ES-I3 (cell line): ENCODE results near the gene GULP1.
"Not testable (repeated sequence)": the region's sequence is repeated elsewhere in the genome, so short reads cannot be mapped to it uniquely, and the experiment has no call there.

Experiments used
- H3K36me3 ChIP-seq: 2 replicates; pipeline ENCODE4 v1.6.1; 2013; ENCODE audit warnings: mild to moderate bottlenecking, low read length, control low read depth, moderate library complexity; ENCODE audit not compliant: insufficient read depth
- H3K4me1 ChIP-seq: 2 replicates; pipeline ENCODE4 v1.6.1; 2013; ENCODE audit warnings: mild to moderate bottlenecking, control low read depth, low read length; ENCODE audit not compliant: insufficient read depth
- H3K9ac ChIP-seq: 2 replicates; pipeline ENCODE4 v1.6.1; 2013; ENCODE audit warnings: low read depth, mild to moderate bottlenecking, low read length, moderate library complexity
- H3K9me3 ChIP-seq: 2 replicates; pipeline ENCODE4 v1.6.1; 2013; ENCODE audit warnings: mild to moderate bottlenecking, low read length, moderate library complexity; ENCODE audit not compliant: control insufficient read depth, insufficient read depth

GULP1 gene

DNA sequence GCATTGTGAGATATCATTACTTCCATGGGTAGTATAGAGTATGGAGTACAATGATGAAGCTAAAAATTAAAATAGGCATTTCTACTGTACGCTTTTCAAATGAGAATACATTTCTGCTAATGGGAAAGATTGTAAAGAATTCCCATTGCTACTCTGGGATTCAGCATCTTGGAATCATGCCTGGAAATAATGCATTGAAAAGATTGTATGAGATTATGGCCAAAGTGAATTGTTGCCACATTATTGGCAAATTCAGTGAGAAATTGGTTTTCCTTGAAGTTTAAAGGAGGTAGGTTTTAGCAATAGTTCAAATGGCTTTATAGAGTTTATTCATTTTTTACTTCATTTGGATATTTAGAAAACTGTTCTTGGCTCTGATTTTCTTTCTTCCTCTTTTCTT, 157.9 kb downstream of the GULP1 start:
- H3K36me3 ChIP-seq: peaks cover 17% of the 10 kb centered on the region; the same call in 1 of the 2 replicates
- peaks cover 18% of the 10 kb centered on the region for H3K9me3 ChIP-seq
- no peaks in the 10 kb centered on the region for H3K4me1 ChIP-seq
- H3K9ac ChIP-seq: no peak overlapping the region

DNA sequence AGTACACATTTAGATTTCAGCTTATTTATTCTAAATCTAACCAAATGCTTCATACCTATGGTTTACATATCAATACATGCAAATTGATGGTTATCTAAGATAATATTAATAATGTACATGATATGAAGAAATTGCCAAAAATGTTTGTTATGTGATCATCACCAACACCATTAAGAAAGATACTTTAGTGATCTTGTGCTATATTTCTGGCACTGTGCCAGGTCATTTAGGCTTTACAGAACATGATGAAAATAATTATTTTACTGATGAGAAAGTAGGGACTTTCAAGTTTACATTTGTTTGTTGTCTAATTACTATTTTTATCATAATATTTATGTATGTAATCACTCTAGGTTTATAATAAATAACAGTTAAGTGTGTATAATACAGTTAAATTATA, 158.3 kb downstream of the GULP1 start:
- H3K4me1 ChIP-seq: no peaks in the 10 kb centered on the region
- H3K9ac ChIP-seq: no peak overlapping the region
- peaks cover 22% of the 10 kb centered on the region for H3K9me3 ChIP-seq
- H3K36me3 ChIP-seq: peaks cover 16% of the 10 kb centered on the region; the same call in 1 of the 2 replicates

DNA sequence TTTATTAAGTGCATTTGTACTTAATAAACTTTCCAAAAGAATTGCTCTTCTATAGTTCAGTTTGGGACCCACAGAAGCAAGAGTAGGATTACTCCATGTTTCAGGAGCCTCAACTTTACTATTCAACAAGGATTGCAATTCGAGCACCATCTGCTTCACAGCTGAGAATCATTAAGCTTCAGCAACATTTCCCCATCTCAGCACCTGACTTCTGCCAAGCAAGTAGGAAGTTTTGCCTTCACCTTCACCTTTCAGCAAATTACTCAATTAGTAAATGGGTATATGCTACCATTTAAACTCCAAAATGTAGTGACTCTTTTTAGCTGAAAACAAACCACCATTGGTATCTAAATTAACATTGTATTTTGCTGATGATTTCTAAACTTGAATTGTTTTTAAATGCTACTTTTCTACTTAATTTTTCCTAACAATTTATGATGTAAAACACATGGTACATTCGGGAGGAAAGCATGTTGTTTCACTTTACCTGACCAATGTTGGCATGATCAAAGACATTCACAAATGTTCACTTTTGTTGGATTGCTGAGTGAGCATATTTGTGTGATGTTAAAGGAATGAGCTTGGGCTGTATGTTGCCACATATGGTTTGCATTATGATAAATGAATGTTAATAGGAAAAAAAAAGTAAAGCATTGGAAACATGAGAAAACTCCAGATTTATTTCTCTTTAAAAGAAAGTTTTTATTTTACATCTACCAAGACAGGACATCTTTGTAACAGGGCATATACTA, 159.2 kb downstream of the GULP1 start:
- Histone ChIP-seq H3K9ac (no peak overlapping the region), H3K4me1 (no peaks in the 10 kb centered on the region; the same call in 1 of the 2 replicates), H3K9me3 (peaks cover 26% of the 10 kb centered on the region), H3K36me3 (peaks cover 14% of the 10 kb centered on the region; the same call in 1 of the 2 replicates)

DNA sequence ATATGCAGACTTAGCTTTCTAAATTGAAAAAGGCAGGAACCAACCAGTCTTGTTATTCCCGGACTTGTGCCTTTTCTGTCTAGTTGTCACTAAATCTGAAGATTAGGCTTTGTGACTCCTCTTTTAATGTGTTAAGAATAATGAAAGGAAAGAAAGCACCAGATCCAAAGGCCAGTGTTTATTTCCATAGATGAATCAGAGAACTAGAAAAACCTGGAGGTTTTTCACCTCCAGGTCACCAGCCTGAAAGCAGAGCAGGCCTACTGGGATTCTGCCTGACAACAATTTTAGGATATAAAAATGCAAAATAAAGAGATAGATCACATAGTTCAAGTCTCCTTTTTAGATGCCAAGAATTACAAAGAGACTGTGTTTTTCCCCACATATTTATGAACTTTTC, 160.4 kb downstream of the GULP1 start:
- H3K9me3 ChIP-seq: peaks cover 31% of the 10 kb centered on the region
- peaks cover 6% of the 10 kb centered on the region; the same call in 1 of the 2 replicates for H3K4me1 ChIP-seq
- no peak overlapping the region for H3K9ac ChIP-seq
- H3K36me3 ChIP-seq: peaks cover 16% of the 10 kb centered on the region; the same call in 1 of the 2 replicates

DNA sequence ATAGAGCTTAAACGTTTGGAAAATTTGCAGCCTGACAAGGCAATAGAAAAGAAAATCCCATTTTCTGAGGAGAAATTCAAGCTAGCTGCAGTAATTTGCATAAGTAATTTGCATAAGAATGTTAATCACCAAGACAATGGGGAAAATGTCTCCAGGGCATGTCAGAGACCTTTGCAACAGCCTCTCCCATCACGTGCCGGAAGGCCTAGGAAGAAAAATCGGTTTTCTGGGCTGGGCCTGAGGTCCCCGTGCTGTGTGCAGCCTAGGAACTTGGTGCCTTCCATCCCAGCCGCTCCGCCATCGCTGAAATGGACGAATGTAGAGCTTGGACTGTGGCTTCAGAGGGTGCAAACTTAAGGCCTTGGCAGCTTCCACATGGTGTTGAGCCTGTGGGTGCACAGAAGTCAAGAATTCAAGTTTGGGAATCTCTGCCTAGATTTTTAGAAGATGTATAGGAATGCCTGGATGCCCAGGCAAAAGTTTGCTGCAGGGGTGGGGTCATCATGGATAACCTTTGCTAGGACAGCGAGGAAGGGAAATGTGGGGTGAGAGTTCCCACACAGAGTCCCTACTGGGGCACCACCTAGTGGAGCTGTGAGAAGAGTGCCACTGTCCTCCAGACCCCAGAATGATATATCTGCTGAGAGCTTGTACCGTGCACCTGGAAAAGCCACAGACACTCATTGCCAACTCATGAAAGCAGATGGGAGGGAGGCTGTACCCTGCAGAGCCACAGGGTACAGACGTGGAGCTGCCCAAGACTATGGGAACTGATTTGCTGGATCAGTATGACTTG, 164.6 kb downstream of the GULP1 start:
- peaks cover 48% of the 10 kb centered on the region for H3K9me3 ChIP-seq
- H3K4me1 ChIP-seq: peaks cover 6% of the 10 kb centered on the region; the same call in 1 of the 2 replicates
- H3K36me3 ChIP-seq: peaks cover 16% of the 10 kb centered on the region
- H3K9ac ChIP-seq: no peak overlapping the region; the same call in 1 of the 2 replicates

DNA sequence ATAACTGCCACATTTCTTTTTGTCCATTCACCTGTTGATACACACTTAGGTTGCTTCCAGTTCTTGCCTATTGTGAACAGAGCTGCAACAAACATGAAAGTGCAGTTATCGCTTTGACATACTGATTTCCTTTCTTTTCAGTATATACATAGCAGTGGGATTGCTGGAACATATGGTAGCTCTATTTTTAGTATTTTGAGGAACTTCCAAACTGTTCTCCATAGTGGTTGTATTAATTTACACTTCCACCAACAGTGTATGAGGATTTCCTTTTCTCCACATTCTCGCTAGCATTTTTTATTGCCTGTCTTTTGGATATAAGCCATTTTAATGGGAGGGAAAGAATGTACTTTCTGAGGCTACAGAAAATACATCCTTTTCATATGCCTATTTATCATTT, 167.4 kb downstream of the GULP1 start:
- Histone ChIP-seq H3K9ac (no peak overlapping the region), H3K36me3 (peaks cover 7% of the 10 kb centered on the region), H3K4me1 (peaks cover 15% of the 10 kb centered on the region; the same call in 1 of the 2 replicates), H3K9me3 (peaks cover 39% of the 10 kb centered on the region)

DNA sequence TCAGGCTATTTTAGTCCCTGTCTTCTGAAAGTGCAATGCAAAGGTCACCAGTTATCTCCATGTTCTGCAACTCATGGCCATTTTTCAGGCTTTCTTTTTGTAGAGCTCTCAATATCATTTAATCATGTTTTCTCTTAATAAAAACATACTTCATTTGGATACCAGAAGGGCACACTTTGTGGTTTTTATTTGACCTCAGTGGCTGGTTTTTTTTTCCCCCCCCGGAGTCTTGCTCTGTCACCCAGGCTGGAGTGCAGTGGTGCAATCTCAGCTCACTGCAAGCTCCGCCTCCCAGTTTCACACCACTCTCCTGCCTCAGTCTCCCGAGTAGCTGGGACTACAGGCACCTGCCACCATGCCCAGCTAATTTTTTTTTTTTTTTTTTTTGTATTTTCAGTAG, 174.4 kb downstream of the GULP1 start:
- not testable (repeated sequence) for H3K9me3 ChIP-seq, H3K36me3 ChIP-seq, H3K9ac ChIP-seq
- peaks cover 13% of the 10 kb centered on the region for H3K4me1 ChIP-seq

DNA sequence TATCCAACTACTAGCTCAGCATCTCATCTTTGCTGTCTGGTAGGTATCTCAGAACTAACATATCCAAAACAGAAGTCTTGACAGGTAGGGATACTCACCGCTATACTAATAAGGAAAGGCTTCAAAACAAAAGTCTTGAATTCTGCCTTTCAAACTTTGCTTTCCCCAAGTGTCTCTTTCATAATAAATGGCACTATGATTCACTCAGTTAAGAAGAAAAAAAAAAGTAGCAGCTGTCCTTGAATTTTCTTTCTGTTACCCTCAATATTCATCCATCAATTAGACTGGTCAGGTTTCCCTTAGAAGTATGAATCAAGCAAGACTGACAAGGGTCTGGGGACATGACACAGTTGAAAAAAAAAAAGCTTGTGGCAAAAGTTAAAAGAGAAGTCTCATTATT, 175.1 kb downstream of the GULP1 start:
- Histone ChIP-seq H3K4me1 (peaks cover 13% of the 10 kb centered on the region), H3K36me3 (no peaks in the 10 kb centered on the region), H3K9ac (no peak overlapping the region), H3K9me3 (no peaks in the 10 kb centered on the region)

DNA sequence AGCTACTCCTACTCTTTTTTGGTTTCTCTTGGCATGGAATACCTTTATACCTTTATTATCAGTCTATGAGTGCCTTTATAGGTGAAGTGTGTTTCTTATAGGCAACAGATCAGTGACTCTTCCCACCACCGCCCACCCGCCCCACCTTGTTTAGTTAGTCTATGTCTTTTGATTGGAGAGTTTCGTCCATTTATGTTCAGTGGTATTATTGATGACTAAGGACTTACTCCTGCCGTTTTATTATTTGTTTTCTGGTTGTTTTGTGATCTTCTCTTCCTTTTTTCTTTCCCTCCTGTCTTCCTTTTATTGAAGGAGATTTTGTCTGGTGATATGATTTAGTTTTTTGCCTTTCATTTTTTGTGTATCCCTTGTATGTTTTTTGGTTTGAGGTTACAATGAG, 179.5 kb downstream of the GULP1 start:
- no peak overlapping the region for H3K9ac ChIP-seq
- H3K4me1 ChIP-seq: peaks cover 12% of the 10 kb centered on the region; the same call in 1 of the 2 replicates

DNA sequence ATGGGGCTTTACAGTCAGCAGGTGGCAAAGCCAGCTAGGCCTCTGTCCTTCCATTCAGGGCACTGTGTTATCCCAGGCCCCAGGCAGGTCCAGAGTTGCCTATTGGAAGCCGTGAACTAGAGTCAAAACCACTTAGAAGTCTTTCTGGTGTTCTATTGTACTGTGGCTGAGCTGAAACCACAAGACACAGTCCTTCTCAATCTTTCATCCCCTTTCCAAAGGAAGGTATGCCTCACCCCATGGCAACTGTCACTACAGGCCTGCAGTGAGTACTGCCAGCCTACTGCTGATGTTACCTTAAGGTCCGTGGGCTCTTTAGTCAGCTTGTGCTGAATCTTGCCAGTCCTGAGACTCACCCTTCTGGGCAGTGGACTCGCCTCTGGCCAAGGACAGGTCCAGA, 181.6 kb downstream of the GULP1 start:
- Histone ChIP-seq H3K9me3 (no peaks in the 10 kb centered on the region), H3K36me3 (no peaks in the 10 kb centered on the region), H3K4me1 (peaks cover 29% of the 10 kb centered on the region; the same call in 1 of the 2 replicates), H3K9ac (no peak overlapping the region)

More for the DNA sequence above, 179.5 kb downstream of the GULP1 start:
- Histone ChIP-seq H3K9me3 (no peaks in the 10 kb centered on the region), H3K36me3 (no peaks in the 10 kb centered on the region)

DNA sequence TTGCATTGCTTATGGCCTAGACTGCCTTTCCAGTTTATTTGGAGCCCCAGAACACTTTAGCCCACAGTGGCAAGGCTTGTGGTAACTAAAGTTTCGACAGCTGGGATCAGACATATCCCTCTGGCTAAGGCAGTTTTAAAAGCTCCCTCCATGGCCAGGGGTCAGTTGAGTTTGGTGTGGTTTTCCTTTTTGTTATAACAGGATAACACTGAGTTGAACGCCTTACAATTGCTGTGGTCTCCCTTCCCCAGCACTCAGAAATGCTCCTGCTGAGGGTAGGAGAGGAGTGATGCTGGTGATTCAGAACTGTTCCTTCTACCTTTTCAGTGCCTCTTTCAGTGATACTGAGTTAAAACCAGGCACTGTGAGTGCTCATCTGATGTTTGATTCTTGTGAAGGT, 182.6 kb downstream of the GULP1 start:
- Histone ChIP-seq H3K4me1 (peaks cover 38% of the 10 kb centered on the region), H3K9me3 (no peaks in the 10 kb centered on the region), H3K9ac (no peak overlapping the region), H3K36me3 (no peaks in the 10 kb centered on the region)

DNA sequence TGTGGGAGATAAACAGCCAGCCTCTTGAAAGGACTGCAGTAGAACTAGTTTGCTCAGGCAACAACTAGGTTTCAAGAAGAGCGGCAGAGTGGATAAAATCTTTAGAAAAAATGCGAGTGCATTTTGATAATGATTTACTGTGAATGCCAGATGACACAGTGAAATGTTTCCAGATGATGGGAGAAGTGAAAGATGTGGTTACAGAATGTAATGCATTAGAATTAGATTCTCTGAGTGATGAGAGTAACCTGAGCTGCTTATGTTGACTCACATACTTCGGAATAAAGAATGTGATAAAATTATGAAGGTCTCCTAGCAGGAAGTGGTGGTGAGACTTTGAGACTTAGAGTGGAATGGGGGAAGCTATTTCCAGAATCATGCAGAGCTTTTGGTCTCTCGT, 184.3 kb downstream of the GULP1 start:
- H3K9ac ChIP-seq: no peak overlapping the region
- H3K4me1 ChIP-seq: peaks cover 39% of the 10 kb centered on the region
- H3K9me3 ChIP-seq: no peaks in the 10 kb centered on the region
- no peaks in the 10 kb centered on the region for H3K36me3 ChIP-seq

DNA sequence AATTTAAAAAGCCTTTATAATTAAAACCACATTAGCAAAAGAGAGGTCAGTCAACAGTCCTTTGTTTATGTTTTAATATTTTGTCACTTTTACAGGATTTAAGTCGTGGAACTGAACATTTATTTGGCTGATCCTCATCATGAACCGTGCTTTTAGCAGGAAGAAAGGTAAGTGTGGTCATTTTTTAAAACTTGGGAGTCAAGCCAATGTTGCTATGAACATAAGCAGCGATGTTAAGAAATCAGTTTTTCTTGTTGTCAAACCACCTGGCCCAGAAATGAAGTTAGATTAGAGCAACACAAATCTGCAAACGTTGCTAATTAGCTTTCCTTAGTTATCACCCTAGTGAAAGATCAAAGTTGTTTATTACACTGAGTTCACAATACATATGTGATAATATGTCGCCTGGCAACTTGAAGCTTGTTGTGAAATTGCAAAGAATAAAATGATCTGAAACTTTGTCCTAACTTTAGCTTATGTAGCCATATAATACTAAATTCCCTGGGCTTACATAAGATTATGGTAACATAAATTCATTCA, 186.0 kb downstream of the GULP1 start:
- Histone ChIP-seq H3K36me3 (no peaks in the 10 kb centered on the region), H3K4me1 (peaks cover 39% of the 10 kb centered on the region), H3K9me3 (no peaks in the 10 kb centered on the region), H3K9ac (no peak overlapping the region)

DNA sequence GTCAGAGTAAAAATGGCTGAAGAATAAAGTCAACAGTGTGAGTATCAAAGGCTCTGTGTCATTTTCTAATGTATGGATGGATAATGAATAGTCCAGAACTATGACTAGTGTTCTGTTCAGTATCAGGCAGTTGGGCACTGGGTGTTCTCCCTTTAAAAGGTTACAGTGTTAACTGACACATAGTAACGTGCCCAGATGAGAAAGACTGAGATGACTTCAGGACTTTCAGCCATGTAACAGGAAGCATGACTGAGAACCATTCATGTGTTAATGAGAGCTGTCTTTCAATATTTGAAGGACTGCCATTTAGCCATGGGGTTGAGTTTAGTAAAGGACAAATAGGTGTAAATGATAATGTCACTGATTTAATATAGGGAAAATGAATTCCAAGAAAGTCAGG, 187.1 kb downstream of the GULP1 start:
- Histone ChIP-seq H3K36me3 (no peaks in the 10 kb centered on the region), H3K9me3 (no peaks in the 10 kb centered on the region), H3K4me1 (peaks cover 38% of the 10 kb centered on the region), H3K9ac (no peak overlapping the region)
